ENCODE data around the gene ZDHHC14.

The ZDHHC14 gene

GRCh38 chr6:157524735-157525134 lies 143.7 kb downstream of the ZDHHC14 start:
- H4K8ac ChIP-seq (ENCODE audit: low read depth, low read length): no peak overlapping the region
- no peak overlapping the region for H3K27ac ChIP-seq (ENCODE audit: low read depth, low read length)
- H3K36me3 ChIP-seq (ENCODE audit: control insufficient read depth, insufficient read depth, low read length): no peaks in the 10 kb centered on the region
- H3K4me1 ChIP-seq (ENCODE audit: control insufficient read depth, low read depth, low read length): no peaks in the 10 kb centered on the region
- no peak overlapping the region for H3K23ac ChIP-seq (ENCODE audit: low read length)
- no peak overlapping the region for H4K5ac ChIP-seq (ENCODE audit: low read length)
- no peak overlapping the region for H2AK5ac ChIP-seq (ENCODE audit: low read length)
- H3K79me1 ChIP-seq (ENCODE audit: low read length): no peaks in the 10 kb centered on the region
- H3K79me2 ChIP-seq (ENCODE audit: control insufficient read depth, insufficient read depth, low read length): no peaks in the 10 kb centered on the region
- no peak overlapping the region for H3K4me2 ChIP-seq (ENCODE audit: low read length)
- H3K9ac ChIP-seq (ENCODE audit: low read length): no peak overlapping the region
- no CpG with 5 or more reads among the region's 2 CpGs for WGBS (ENCODE audit: extremely low coverage, insufficient coverage, low lambda C conversion rate)
- no peaks in the 10 kb centered on the region for H3K27me3 ChIP-seq (ENCODE audit: insufficient read depth, low read length, poor library complexity)
- H2BK120ac ChIP-seq (ENCODE audit: low read depth, low read length): no peak overlapping the region
- H3K18ac ChIP-seq (ENCODE audit: low read length): no peak overlapping the region
- H2BK5ac ChIP-seq (ENCODE audit: low read length): no peak overlapping the region
- H3K56ac ChIP-seq (ENCODE audit: low read length): no peak overlapping the region
- no peak for DNase-seq
- H3K4ac ChIP-seq (ENCODE audit: low read depth, low read length): no peak overlapping the region
- H2BK15ac ChIP-seq (replicated peaks; ENCODE audit: low read depth): no peak overlapping the region
- H3K4me3 ChIP-seq (ENCODE audit: low read length): no peak overlapping the region

DNA sequence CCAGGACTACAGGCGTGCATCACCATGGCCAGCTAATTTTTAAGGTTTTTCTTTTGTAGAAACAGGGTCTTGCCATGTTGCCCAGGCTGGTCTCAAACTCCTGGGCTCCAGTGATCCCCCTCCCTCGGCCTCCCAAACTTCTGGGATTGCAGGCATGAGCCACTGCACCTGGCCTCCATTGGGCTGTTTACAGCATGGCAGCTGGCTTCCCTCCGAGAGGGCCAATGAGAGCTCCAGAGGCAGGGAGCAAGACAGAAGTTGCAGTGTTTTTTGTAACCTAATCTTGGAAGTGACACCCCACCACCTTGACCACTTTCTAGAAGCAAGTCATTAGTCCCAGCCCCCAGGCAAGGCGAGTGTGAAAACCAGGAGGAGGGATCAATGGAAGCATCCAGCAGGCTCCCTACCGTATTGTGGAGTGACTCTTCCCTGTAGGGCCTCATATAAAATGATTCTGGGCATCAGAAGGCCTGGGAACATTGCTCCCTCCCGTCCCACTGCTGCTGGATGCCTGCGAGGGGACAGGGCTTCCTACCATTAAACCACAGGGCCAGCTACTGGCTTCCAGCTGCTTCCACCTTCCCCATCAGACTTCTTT lies 144.4 kb downstream of the ZDHHC14 start:
- no peaks in the 10 kb centered on the region for H3K79me2 ChIP-seq (ENCODE audit: control insufficient read depth, insufficient read depth, low read length)
- H3K4me2 ChIP-seq (ENCODE audit: low read length): no peak overlapping the region
- no peak overlapping the region for H3K4me3 ChIP-seq (ENCODE audit: low read length)
- H2AK5ac ChIP-seq (ENCODE audit: low read length): no peak overlapping the region
- no CpG with 5 or more reads among the region's 7 CpGs for WGBS (ENCODE audit: extremely low coverage, insufficient coverage, low lambda C conversion rate)
- H3K23ac ChIP-seq (ENCODE audit: low read length): no peak overlapping the region
- H3K4me1 ChIP-seq (ENCODE audit: control insufficient read depth, low read depth, low read length): no peaks in the 10 kb centered on the region
- H2BK15ac ChIP-seq (replicated peaks; ENCODE audit: low read depth): no peak overlapping the region
- no peak overlapping the region for H3K56ac ChIP-seq (ENCODE audit: low read length)
- H3K27me3 ChIP-seq (ENCODE audit: insufficient read depth, low read length, poor library complexity): no peaks in the 10 kb centered on the region
- no peak overlapping the region for H4K5ac ChIP-seq (ENCODE audit: low read length)
- H3K18ac ChIP-seq (ENCODE audit: low read length): no peak overlapping the region
- no peak overlapping the region for H2BK5ac ChIP-seq (ENCODE audit: low read length)
- H3K4ac ChIP-seq (ENCODE audit: low read depth, low read length): no peak overlapping the region
- H4K8ac ChIP-seq (ENCODE audit: low read depth, low read length): no peak overlapping the region
- H3K9ac ChIP-seq (ENCODE audit: low read length): no peak overlapping the region
- H2BK120ac ChIP-seq (ENCODE audit: low read depth, low read length): no peak overlapping the region
- no peaks in the 10 kb centered on the region for H3K79me1 ChIP-seq (ENCODE audit: low read length)
- no peak for DNase-seq
- no peaks in the 10 kb centered on the region for H3K36me3 ChIP-seq (ENCODE audit: control insufficient read depth, insufficient read depth, low read length)
- no peak overlapping the region for H3K27ac ChIP-seq (ENCODE audit: low read depth, low read length)

DNA sequence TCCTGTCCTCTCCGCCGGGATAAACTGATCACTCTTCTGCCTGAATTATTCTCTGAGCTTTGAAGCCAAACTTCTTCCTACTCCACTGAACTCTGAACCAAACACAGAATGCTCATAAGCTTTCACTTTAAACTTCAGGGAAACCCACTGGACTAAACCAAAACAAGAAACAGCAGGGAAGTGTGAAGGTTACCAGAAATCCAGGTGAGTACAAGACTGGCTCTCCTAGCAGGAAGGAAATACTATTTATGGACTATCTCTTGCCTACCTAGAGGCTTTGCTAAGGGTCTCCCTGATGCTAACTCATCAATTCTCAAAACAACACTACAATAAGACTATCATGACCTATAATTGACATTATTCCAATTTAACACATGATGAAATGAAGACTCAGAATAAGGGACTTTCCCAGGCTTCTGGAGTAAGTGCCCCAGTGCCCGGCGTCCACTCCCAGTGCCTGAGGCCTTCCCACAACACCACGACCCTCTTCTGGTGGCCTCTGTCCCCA lies 145.0 kb downstream of the ZDHHC14 start:
- WGBS (ENCODE audit: extremely low coverage, insufficient coverage, low lambda C conversion rate): no CpG with 5 or more reads among the region's 5 CpGs
- no peak overlapping the region for H3K27ac ChIP-seq (ENCODE audit: low read depth, low read length)
- H2AK5ac ChIP-seq (ENCODE audit: low read length): no peak overlapping the region
- no peaks in the 10 kb centered on the region for H3K27me3 ChIP-seq (ENCODE audit: insufficient read depth, low read length, poor library complexity)
- DNase-seq: no peak
- H3K36me3 ChIP-seq (ENCODE audit: control insufficient read depth, insufficient read depth, low read length): no peaks in the 10 kb centered on the region
- no peak overlapping the region for H4K8ac ChIP-seq (ENCODE audit: low read depth, low read length)
- H2BK120ac ChIP-seq (ENCODE audit: low read depth, low read length): no peak overlapping the region
- no peak overlapping the region for H4K5ac ChIP-seq (ENCODE audit: low read length)
- no peak overlapping the region for H3K56ac ChIP-seq (ENCODE audit: low read length)
- no peak overlapping the region for H3K23ac ChIP-seq (ENCODE audit: low read length)
- H3K4me1 ChIP-seq (ENCODE audit: control insufficient read depth, low read depth, low read length): no peaks in the 10 kb centered on the region
- H3K79me2 ChIP-seq (ENCODE audit: control insufficient read depth, insufficient read depth, low read length): no peaks in the 10 kb centered on the region
- H2BK5ac ChIP-seq (ENCODE audit: low read length): no peak overlapping the region
- H3K4me3 ChIP-seq (ENCODE audit: low read length): no peak overlapping the region
- no peak overlapping the region for H2BK15ac ChIP-seq (replicated peaks; ENCODE audit: low read depth)
- no peaks in the 10 kb centered on the region for H3K79me1 ChIP-seq (ENCODE audit: low read length)
- no peak overlapping the region for H3K4ac ChIP-seq (ENCODE audit: low read depth, low read length)
- no peak overlapping the region for H3K9ac ChIP-seq (ENCODE audit: low read length)
- no peak overlapping the region for H3K4me2 ChIP-seq (ENCODE audit: low read length)
- no peak overlapping the region for H3K18ac ChIP-seq (ENCODE audit: low read length)

DNA sequence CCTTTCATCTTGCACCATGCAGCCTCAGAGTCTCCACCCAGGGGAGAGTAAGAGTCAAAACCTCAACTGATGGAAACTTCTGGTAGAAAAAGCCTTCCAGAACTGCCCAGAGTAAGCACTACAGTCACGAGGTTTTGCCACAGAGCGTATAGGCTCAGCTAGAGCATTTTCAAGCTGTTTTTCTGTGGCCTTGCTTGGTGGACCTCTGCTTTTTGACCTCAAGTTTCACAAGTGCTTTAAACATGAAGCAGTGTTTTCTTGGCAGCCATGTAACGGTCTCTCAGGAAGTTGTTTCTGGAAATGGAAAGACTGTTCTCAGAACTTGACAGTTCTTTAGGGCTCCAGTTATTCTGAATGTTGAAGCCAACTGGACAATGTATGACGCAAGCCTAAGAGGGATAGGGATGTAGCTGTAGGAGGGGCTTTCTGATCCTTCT lies 146.5 kb downstream of the ZDHHC14 start:
- no peak overlapping the region for H2BK15ac ChIP-seq (replicated peaks; ENCODE audit: low read depth)
- H3K23ac ChIP-seq (ENCODE audit: low read length): no peak overlapping the region
- no peak overlapping the region for H3K56ac ChIP-seq (ENCODE audit: low read length)
- no peak overlapping the region for H4K5ac ChIP-seq (ENCODE audit: low read length)
- H3K18ac ChIP-seq (ENCODE audit: low read length): no peak overlapping the region
- H4K8ac ChIP-seq (ENCODE audit: low read depth, low read length): no peak overlapping the region
- H2BK5ac ChIP-seq (ENCODE audit: low read length): no peak overlapping the region
- H3K4me1 ChIP-seq (ENCODE audit: control insufficient read depth, low read depth, low read length): peaks cover 9% of the 10 kb centered on the region
- no peaks in the 10 kb centered on the region for H3K36me3 ChIP-seq (ENCODE audit: control insufficient read depth, insufficient read depth, low read length)
- H3K27me3 ChIP-seq (ENCODE audit: insufficient read depth, low read length, poor library complexity): no peaks in the 10 kb centered on the region
- H3K4me3 ChIP-seq (ENCODE audit: low read length): no peak overlapping the region
- H2BK120ac ChIP-seq (ENCODE audit: low read depth, low read length): no peak overlapping the region
- H3K79me2 ChIP-seq (ENCODE audit: control insufficient read depth, insufficient read depth, low read length): no peaks in the 10 kb centered on the region
- no peaks in the 10 kb centered on the region for H3K79me1 ChIP-seq (ENCODE audit: low read length)
- no peak overlapping the region for H3K27ac ChIP-seq (ENCODE audit: low read depth, low read length)
- H3K9ac ChIP-seq (ENCODE audit: low read length): no peak overlapping the region
- WGBS (ENCODE audit: extremely low coverage, insufficient coverage, low lambda C conversion rate): no CpG with 5 or more reads among the region's 4 CpGs
- H3K4me2 ChIP-seq (ENCODE audit: low read length): no peak overlapping the region
- H2AK5ac ChIP-seq (ENCODE audit: low read length): no peak overlapping the region
- DNase-seq: no peak
- no peak overlapping the region for H3K4ac ChIP-seq (ENCODE audit: low read depth, low read length)

DNA sequence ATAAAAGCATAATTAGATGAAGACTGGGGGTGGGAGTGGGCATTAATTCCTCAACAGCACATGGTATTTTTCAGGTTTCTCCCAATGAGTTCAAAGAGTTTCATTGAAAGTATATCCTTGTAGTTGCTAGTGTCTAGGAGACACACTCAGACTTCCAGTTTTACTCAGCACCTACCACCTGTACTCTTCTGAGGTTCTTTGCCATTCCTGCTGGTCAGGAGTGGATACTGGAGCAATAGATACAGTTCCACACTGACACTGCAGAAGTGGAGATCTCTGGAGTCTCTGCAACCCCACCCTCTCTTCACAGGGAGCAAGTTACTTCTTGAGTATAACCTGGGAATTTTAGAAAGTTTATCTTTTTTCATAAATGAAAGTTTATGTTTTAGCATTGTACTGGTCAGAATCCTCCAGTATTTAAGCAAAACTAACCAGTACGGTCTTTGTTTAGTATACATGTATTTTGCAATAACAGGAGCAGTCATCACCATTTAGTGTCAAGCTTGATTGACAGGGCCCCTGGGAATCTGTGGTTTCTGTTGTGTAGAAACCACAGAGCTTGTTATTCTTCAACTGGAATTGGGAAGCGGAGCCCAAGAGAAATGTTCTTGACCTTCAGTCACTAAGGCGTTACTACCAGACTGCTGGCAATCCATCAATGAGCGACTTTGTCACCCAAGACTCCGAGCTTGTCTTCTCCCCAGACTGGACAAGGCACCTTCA lies 148.1 kb downstream of the ZDHHC14 start:
- no peak for DNase-seq

More for the DNA sequence above, 148.1 kb downstream of the ZDHHC14 start:
- Histone ChIP-seq H3K9ac (ENCODE audit: low read length) (no peak overlapping the region), H3K79me1 (ENCODE audit: low read length) (no peaks in the 10 kb centered on the region), H4K8ac (ENCODE audit: low read depth, low read length) (no peak overlapping the region), H3K4me1 (ENCODE audit: control insufficient read depth, low read depth, low read length) (peaks cover 9% of the 10 kb centered on the region), H3K4me3 (ENCODE audit: low read length) (no peak overlapping the region), H3K23ac (ENCODE audit: low read length) (no peak overlapping the region), H3K27me3 (ENCODE audit: insufficient read depth, low read length, poor library complexity) (no peaks in the 10 kb centered on the region), H4K5ac (ENCODE audit: low read length) (no peak overlapping the region), H3K56ac (ENCODE audit: low read length) (no peak overlapping the region), H2BK15ac (replicated peaks; ENCODE audit: low read depth) (no peak overlapping the region), H2AK5ac (ENCODE audit: low read length) (no peak overlapping the region), H2BK120ac (ENCODE audit: low read depth, low read length) (no peak overlapping the region), H3K4me2 (ENCODE audit: low read length) (no peak overlapping the region), H3K4ac (ENCODE audit: low read depth, low read length) (no peak overlapping the region), H3K79me2 (ENCODE audit: control insufficient read depth, insufficient read depth, low read length) (no peaks in the 10 kb centered on the region), H3K27ac (ENCODE audit: low read depth, low read length) (no peak overlapping the region), H3K36me3 (ENCODE audit: control insufficient read depth, insufficient read depth, low read length) (no peaks in the 10 kb centered on the region), H2BK5ac (ENCODE audit: low read length) (no peak overlapping the region), H3K18ac (ENCODE audit: low read length) (no peak overlapping the region)
- WGBS (ENCODE audit: extremely low coverage, insufficient coverage, low lambda C conversion rate): no CpG with 5 or more reads among the region's 5 CpGs

Data from mesendoderm (in vitro differentiated cells).